OCI-LY3 (cell line): ENCODE results near the gene GPATCH3.

Source experiments
- H2AFZ ChIP-seq: fragments of 200-600, 300-600 bp; shearing (Covaris generic); 2 replicates; pipeline ENCODE4 v1.6.0; 2014; ENCODE audit warnings: antibody characterized with exemption, low read depth, low read length
- H3K27ac ChIP-seq: fragments of 200-600, 300-600 bp; sonication (generic); 2 replicates; pipeline ENCODE4 v1.5.1; 2014; ENCODE audit warnings: mild to moderate bottlenecking, low read length, moderate library complexity, mixed read lengths
- H3K27me3 ChIP-seq: fragments of 200-600, 300-600 bp; sonication (generic); 2 replicates; pipeline ENCODE4 v1.6.1; 2014; ENCODE audit warnings: low read depth, low read length, mixed read lengths
- H3K36me3 ChIP-seq: fragments of 200-600, 300-600 bp; sonication (generic); replicated peaks from 2 replicates; pipeline ENCODE3; 2014; ENCODE audit warnings: low read depth, low read length, mixed read lengths
- H3K4me1 ChIP-seq: fragments of 300-600, 200-600 bp; sonication (generic); 2 replicates; pipeline ENCODE4 v1.6.1; 2014; ENCODE audit warnings: low read length, mixed read lengths
- H3K4me2 ChIP-seq: fragments of 200-600, 300-600 bp; sonication (generic); 2 replicates; pipeline ENCODE4 v1.6.1; 2014; ENCODE audit warnings: low read length, mixed read lengths
- H3K4me3 ChIP-seq: fragments of 300-600, 200-600 bp; sonication (generic); 2 replicates; pipeline ENCODE4 v1.5.1; 2014; ENCODE audit warnings: antibody characterized with exemption, mild to moderate bottlenecking, low read length, moderate library complexity
- H3K79me2 ChIP-seq: fragments of 300-600, 200-600 bp; shearing (Covaris generic); 2 replicates; pipeline ENCODE4 v1.6.1; 2014; ENCODE audit warnings: mild to moderate bottlenecking, low read length, mixed read lengths
- H3K9ac ChIP-seq: fragments of 300-600, 200-600 bp; shearing (Covaris generic); 2 replicates; pipeline ENCODE4 v1.6.0; 2014; ENCODE audit warnings: mild to moderate bottlenecking, low read length, moderate library complexity
- H3K9me3 ChIP-seq: fragments of 200-600, 300-600 bp; shearing (Covaris generic); 2 replicates; pipeline ENCODE4 v1.6.1; 2014; ENCODE audit warnings: low read length, mixed read lengths; ENCODE audit not compliant: insufficient read depth
- H4K20me1 ChIP-seq: fragments of 200-600, 300-600 bp; sonication (generic); 2 replicates; pipeline ENCODE4 v1.6.1; 2016; ENCODE audit warnings: low read length, mixed read lengths; ENCODE audit not compliant: insufficient read depth
- EZH2phosphoT487 ChIP-seq: fragments of 200-600 bp; shearing (Covaris generic); IDR thresholded peaks from 2 replicates; pipeline ENCODE4 v1.6.1; 2018; ENCODE audit warnings: antibody characterized with exemption, mixed run types, low read depth
- TF ChIP-seq, protein P1 (sequence below): fragments of 200-600, 300-600 bp; sonication (generic); IDR thresholded peaks from 2 replicates; pipeline ENCODE4 v1.5.1; 2014; ENCODE audit warnings: antibody characterized with exemption, low read length, low read depth

The GPATCH3 gene

GRCh38 chr1:26844424-26845196 is 55.7 kb downstream of the GPATCH3 start:
- Histone ChIP-seq H3K27me3 (no peaks in the 10 kb centered on the region), H3K4me3 (no peak overlapping the region), H3K36me3 (peaks cover 14% of the 10 kb centered on the region), H3K9me3 (no peaks in the 10 kb centered on the region), H3K4me2 (no peak overlapping the region), H3K9ac (no peak overlapping the region), H2AFZ (no peak overlapping the region), H3K79me2 (peaks cover 11% of the 10 kb centered on the region), H4K20me1 (no peaks in the 10 kb centered on the region), H3K4me1 (peaks cover 7% of the 10 kb centered on the region), H3K27ac (no peak overlapping the region)
- TF ChIP-seq EZH2phosphoT487 = no peak
- TF ChIP-seq, protein P1, sequence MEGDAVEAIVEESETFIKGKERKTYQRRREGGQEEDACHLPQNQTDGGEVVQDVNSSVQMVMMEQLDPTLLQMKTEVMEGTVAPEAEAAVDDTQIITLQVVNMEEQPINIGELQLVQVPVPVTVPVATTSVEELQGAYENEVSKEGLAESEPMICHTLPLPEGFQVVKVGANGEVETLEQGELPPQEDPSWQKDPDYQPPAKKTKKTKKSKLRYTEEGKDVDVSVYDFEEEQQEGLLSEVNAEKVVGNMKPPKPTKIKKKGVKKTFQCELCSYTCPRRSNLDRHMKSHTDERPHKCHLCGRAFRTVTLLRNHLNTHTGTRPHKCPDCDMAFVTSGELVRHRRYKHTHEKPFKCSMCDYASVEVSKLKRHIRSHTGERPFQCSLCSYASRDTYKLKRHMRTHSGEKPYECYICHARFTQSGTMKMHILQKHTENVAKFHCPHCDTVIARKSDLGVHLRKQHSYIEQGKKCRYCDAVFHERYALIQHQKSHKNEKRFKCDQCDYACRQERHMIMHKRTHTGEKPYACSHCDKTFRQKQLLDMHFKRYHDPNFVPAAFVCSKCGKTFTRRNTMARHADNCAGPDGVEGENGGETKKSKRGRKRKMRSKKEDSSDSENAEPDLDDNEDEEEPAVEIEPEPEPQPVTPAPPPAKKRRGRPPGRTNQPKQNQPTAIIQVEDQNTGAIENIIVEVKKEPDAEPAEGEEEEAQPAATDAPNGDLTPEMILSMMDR = no peak
